Fibroblast of the conjunctiva (primary cell): ENCODE results near the gene NTHL1.
"Not testable (repeated sequence)": the region's sequence is repeated elsewhere in the genome, so short reads cannot be mapped to it uniquely, and the experiment has no call there.

Experiments
- DNase-seq: peaks from one replicate; pipeline ENCODE4 v3.0.0-alpha.2; 2010; ENCODE audit warnings: low read depth

Gene NTHL1

DNA sequence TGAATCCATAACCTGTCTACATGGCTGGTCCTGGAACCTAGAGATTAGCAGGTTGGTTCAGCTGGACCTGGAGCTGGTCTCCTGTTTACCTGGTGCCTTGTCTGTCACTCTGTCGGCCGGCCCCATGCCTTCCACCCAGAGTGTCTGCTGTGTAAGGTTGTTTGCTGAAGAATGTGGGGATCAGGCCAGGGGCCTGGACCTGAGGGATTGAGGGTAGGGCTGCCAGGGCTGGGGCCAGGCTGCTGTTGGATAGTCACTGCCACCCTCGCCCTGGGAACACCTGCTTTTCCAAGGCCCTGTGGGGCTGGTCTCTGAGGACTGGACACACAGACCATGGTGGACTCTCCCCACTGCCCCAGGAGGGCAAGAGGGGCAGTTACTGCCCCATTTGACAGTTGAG is 19.5 kb downstream of the NTHL1 start:
- DNase-seq, result no peak

- DNase-seq, result no peak
These were observed 20.3 kb downstream of the NTHL1 start for GRCh38 chr16:2027024-2028010.

DNA sequence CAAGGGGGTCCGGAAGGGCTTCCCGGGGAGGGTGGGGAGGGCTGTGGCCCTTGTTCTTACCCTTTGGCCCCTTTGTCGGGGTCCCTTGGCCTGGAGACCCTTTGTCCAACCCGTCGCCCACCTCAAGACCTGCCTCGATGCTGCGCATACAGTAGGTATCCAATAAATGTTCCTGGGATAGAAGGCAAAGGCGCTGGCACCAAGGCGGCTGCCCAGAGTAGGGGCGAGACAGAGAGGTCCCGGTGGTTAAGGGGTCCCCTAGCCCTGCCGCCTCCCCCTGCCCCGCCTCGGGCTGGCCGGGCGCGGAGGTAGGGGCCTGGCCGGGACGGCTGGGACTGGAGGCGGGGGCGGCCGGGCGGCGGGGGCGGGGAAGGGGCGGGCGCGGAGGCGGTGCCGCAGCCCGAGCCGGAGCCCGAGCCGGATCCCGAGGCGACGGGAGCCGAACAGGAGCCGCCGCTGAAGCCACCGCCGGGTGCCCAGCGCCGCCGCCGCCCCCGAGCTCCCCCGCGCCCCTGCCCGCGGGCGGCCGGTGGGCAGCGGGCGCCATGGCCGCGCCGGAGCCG is 21.1 kb downstream of the NTHL1 start, which contains the start of gene NHERF2:
TSS of gene NHERF2 (plus strand) at position 442 of the 563 bp plus-strand sequence. CDS start at position 546, 104 bp downstream.
- DNase-seq, result no peak

GRCh38 chr16:2025878-2026460 is 21.7 kb downstream of the NTHL1 start:
- no peak for DNase-seq

DNA sequence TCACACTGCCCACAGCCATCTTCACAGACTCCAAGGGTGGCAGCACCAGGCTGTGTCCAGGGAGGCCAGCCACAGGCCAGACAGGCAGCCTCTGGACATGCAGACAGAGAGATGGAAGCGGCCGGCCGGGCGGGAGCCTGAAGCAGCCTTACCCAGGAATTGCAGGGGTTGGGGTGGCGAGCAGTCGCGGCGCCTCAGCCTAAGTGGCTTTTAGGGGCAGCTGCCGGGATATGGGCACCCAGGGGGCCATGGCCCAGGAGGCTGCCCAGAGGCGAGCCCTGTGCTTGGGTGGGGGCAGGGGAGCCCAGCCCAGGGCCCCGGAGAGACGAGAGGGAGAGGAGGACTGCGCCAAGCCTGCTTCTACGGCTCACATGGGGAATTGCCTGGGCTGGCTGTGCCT is 22.4 kb downstream of the NTHL1 start:
- no peak for DNase-seq

GRCh38 chr16:2024032-2024420 is 23.6 kb downstream of the NTHL1 start:
- DNase-seq, result no peak

DNA sequence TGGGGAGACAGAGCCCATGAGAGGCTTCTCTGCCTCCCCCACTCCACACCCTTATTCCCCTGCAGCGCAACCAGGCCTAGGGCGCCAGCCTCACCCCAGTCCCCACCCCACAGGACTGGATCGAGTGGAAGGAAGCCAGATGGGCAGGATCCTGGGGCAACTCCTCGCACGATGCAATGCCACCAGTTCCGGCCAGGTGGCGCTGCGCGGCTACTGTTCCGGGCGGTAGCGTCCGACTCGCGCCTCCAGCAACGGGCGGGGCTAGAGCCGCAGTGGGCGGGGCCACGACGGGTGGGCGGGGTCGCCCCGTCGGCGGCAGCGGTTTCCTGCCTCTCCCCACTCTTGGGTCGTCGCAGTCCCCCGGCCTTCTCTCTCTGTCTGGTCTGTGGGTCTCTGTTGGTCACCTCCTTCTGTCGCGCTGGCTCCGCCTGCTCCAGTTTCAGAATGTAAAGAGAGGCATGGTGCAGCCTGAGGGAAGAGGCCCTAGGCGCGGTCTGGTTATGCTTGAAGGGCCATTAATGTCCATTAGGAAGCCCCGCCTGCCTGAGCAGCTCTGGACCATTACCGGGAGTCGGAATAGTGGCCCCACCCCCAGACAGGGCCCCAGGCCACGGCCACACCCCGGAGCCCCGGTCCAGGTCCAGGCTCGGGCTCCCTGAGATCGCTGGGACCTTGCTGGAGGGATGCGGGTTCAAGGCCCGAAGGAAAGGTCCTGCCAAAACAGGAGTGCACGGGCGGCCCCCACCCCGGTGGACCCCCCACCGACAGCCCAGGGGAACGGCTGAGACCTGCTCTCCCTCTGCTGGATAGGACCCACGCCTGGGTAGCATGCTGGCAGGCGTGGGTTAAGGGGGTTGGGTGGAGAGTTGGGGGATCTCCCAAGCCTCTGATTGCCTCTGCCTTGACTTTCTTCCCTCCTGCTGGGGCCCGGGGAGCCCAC is 24.3 kb downstream of the NTHL1 start:
- DNase-seq, result peak; percentile 74

GRCh38 chr16:2022723-2023091 is 24.9 kb downstream of the NTHL1 start:
- no peak for DNase-seq

DNA sequence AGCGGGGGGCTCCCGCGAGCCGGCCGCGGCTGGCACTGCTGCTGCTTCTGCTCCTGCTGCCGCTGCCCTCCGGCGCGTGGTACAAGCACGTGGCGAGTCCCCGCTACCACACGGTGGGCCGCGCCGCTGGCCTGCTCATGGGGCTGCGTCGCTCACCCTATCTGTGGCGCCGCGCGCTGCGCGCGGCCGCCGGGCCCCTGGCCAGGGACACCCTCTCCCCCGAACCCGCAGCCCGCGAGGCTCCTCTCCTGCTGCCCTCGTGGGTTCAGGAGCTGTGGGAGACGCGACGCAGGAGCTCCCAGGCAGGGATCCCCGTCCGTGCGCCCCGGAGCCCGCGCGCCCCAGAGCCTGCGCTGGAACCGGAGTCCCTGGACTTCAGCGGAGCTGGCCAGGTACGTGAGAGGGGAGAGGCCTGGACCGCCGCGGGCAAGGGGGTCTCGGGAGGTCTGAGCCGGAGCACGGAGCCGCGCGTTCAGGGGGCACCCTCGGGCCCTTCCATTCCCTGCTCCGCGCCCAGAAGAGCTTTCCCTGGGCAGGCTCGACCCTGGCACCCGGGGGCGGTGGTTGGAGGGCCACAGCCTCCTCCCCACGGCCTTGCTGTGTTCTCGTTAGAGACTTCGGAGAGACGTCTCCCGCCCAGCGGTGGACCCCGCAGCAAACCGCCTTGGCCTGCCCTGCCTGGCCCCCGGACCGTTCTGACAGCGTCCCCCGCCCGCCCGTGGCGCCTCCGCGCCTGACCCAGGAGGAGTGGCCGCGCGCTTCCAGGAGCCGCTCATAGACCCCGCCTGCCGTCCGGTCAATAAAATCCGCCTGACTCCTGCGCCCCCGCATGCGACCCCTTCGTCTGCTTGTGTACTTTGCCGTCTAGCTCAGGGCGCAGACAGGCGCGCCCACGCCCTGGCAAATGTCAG is 27.5 kb downstream of the NTHL1 start:
- no peak for DNase-seq

GRCh38 chr16:2019518-2019920 is 28.1 kb downstream of the NTHL1 start, which contains the start of gene NPW:
Gene NPW (plus strand): TSS chr16:2019785.
- no peak for DNase-seq

GRCh38 chr16:2016407-2016922 is 31.2 kb downstream of the NTHL1 start:
- DNase-seq, result no peak

DNA sequence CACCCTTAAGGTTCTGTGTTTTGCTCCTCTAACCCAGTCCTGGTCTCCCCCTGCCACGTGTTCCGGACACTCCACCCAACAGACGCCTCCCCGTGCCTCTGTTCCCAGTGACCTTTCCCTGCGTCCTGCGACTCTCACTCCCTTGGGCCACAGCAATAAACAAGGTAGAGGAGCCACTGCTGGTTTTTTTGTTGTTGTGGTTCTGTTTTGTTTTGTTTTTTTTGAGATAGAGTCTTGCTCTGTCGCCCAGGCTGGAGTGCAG is 31.8 kb downstream of the NTHL1 start:
- DNase-seq, result no peak

DNA sequence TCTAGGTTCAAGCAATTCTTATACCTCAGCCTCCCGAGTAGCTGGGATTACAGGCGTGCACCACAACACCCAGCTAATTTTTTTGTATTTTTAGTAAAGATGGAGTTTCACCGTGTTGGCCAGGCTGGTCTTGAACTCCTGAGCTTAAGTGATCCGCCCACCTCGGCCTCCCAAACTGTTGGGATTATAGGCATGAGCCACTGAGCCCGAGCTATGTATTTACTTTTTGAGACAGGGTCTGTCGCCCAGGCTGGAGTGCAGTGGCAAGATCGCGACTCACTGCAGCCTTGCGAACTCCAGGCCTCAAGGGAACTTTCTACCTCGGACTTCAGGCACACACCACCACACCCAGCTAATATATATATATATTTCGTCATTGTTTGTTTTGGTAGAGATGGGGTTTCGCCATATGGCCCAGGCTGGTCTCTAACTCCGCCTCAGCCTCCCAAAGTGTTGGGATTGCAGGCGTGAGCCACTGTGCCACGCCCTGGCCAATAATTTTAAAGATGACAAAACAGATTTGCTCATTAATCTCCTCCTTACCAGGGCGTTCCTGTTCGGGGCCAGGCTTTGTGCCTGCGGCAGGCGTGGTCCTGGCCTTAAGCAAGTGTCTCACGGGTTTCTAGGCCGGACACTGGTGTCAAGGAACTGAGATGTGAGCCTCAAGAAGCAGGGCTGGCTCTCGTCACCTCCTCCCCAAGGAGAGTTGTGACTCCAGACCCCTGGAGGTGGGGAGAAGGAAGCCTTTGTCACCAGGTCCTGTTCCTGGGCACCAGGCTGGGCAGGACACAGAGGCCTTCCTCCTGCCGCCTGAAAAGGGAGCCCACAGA is 32.3 kb downstream of the NTHL1 start:
- DNase-seq, result peak; percentile 70

DNA sequence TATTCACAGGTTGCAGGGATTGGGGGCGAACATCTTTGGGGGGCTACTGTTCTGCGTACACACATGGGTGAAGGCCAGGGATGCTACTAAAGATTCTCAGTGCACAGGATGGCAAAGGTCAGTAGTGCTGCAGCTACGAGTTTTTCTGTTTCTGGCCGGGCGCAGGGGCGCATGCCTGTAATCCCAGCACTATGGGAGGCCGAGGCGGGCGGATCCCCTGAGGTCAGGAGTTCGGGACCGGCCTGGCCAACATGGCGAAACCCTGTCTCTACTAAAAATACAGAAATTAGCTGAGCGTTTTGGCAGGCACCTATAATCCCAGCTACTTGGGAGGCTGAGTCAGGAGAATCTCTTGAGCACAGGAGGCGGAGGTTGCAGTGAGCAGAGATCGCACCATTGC is 34.1 kb downstream of the NTHL1 start:
- no peak for DNase-seq

GRCh38 chr16:2011726-2012125 is 35.9 kb downstream of the NTHL1 start:
- not testable (repeated sequence) for DNase-seq

DNA sequence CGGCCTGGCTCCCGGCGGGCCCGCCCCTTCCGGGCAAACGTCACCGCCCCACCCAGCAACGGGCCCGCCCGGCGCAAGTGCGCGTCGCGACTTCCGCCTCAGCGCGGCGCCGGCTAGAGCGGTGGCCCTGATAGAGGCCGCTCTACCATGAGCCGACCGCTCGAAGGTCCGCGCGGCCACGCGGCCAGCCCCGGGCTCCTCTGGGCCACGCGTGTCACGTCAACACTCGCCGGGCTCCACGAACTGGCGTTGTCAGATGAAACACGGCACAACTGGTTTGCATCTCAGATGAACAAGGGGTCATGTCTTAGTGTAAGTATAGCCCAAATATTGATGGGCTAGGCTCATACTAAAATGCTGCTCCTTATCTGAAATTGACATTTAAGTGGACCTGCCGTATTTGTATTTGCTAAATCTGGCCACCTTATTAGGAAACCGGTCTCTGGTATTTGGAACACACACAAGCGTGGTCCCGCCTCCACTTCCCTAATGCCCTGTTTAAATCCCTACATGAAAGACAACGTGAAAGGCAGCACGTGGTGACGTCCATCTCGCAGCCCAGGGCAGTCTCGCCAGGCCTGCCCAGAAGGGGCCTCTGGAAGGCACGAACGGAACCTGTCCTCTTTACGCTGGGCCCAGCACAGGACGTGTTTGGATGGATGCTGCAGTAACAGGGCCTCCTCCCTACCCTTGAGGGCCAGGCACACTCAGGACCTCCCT is 37.7 kb downstream of the NTHL1 start, which contains the start of gene ZNF598:
TSS of gene ZNF598 (minus strand) at position 31 of the 720 bp plus-strand sequence.
- no peak for DNase-seq

- DNase-seq, result no peak
These were observed 38.4 kb downstream of the NTHL1 start for GRCh38 chr16:2009164-2009711.

DNA sequence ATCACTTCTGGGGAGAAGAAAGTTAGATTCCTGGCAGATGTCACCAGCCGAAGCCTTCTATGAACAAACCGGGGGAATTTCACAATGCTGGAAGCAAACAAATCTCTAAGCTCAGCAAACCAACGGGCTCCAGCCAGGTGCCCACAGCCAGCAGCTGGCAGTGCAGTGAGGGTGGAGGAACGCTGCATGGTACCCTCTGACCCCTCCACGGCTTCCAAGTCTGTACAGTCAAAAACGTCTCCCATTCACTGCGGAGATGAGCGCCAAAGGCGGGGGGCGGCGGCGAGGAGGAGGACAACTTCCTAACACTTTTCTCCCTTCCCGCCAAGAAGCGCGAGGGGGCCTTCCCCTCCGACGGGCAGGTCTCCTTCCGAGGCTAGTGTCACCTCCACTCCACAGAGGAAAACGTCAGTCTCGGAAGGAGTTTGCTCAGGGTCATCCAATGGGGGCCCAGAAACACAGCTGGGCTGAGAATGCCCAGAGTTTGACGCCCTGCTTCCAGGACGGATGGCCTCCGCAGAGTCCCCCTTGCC is 38.9 kb downstream of the NTHL1 start:
- no peak for DNase-seq
